Esophagus muscularis mucosa (tissue), 4 donors: ENCODE data around the gene RAD51B.

ENCODE experiments used
- EP300 ChIP-seq: sonication (generic); formaldehyde crosslinking; IDR thresholded peaks from one replicate; pipeline ENCODE4 v1.6.1; 2017; ENCODE audit warnings: antibody characterized with exemption
- POLR2A ChIP-seq: fragments of 450-650 bp; IDR thresholded peaks from one replicate; pipeline ENCODE4 v1.6.1; 2017; ENCODE audit warnings: antibody characterized with exemption, moderate library complexity, mild to moderate bottlenecking, low read depth
- TF ChIP-seq, protein P1 (sequence below), 3 experiments: fragments of 200-600 bp in 2 of 3; fragments of 450-650 bp in 1 of 3; sonication (generic) in 2 of 3; IDR thresholded peaks; one replicate each; pipeline ENCODE4 v1.5.1; 2017 to 2019; ENCODE audit warnings: antibody characterized with exemption in 3 of 3, mild to moderate bottlenecking in 2 of 3, moderate library complexity in 1 of 3

DNA sequence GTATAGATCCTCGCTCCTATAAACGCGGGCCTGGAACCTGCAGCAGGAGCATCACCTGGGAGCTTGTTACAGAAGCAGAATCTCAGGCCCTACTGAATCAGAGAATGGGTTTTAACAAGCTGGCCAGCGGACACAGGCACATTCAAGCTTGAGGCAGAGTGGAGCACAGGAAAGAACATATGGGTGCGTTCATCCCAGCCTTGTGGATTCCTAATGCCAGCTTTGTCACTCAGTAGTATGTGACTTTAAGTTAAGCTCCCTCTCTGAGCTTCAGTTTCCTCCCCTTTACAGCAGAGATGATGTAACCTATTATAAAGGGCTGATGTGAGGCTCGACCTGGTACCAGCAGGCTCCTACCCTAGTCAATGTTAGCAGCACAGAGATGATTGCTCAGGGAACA, 768.4 kb downstream of the RAD51B start:
- TF ChIP-seq, protein P1, sequence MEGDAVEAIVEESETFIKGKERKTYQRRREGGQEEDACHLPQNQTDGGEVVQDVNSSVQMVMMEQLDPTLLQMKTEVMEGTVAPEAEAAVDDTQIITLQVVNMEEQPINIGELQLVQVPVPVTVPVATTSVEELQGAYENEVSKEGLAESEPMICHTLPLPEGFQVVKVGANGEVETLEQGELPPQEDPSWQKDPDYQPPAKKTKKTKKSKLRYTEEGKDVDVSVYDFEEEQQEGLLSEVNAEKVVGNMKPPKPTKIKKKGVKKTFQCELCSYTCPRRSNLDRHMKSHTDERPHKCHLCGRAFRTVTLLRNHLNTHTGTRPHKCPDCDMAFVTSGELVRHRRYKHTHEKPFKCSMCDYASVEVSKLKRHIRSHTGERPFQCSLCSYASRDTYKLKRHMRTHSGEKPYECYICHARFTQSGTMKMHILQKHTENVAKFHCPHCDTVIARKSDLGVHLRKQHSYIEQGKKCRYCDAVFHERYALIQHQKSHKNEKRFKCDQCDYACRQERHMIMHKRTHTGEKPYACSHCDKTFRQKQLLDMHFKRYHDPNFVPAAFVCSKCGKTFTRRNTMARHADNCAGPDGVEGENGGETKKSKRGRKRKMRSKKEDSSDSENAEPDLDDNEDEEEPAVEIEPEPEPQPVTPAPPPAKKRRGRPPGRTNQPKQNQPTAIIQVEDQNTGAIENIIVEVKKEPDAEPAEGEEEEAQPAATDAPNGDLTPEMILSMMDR (IDR thresholded peaks at IDR 0.05): no peak
- TF ChIP-seq POLR2A: no peak
- no peak for TF ChIP-seq EP300
